Fibroblast of villous mesenchyme (primary cell): Measurements from ENCODE around the gene ATP2A2. TPM values are rescaled to one million over a fixed set of nuclear protein-coding genes. Genes with fewer than 3 reads are reported as not detected.
A peak's percentile ranks its signal among the peaks of the same experiment; 100 is the strongest.
"Not testable (repeated sequence)": the region's sequence is repeated elsewhere in the genome, so short reads cannot be mapped to it uniquely, and the experiment has no call there.

Experiments
- DNase-seq: peaks from one replicate; pipeline ENCODE4 v3.0.0-alpha.2; 2010; ENCODE audit warnings: low read depth
- H3K4me3 ChIP-seq: 2 replicates; pipeline ENCODE4 v1.5.1; 2011; ENCODE audit warnings: low read depth, mild to moderate bottlenecking, low read length
- CTCF ChIP-seq: IDR thresholded peaks from 2 replicates; pipeline ENCODE4 v1.5.1; 2012; ENCODE audit warnings: low read depth, mild to moderate bottlenecking, low read length; ENCODE audit not compliant: insufficient read depth
- total RNA-seq: library from RNA; depleted of rRNA; stranded (reverse); fragments of >200 nt; gene quantifications from 2 replicates; pipeline ENCODE4 v1.2.3, GENCODE V29; 2012

The ATP2A2 gene
- total RNA-seq, 1 donor, result 247 TPM

- DNase-seq, result no peak
- no peak overlapping the region for H3K4me3 ChIP-seq
- no peak for TF ChIP-seq CTCF
These were observed 31.3 kb upstream of the ATP2A2 start for GRCh38 chr12:110249716-110250225.

- no peak overlapping the region for H3K4me3 ChIP-seq
- no peak for DNase-seq
- TF ChIP-seq CTCF, result no peak
These were observed 29.7 kb upstream of the ATP2A2 start for GRCh38 chr12:110251381-110251780.

GRCh38 chr12:110252716-110253115 lies 28.3 kb upstream of the ATP2A2 start:
- H3K4me3 ChIP-seq, result no peak overlapping the region
- TF ChIP-seq CTCF, result no peak
- DNase-seq, result no peak

GRCh38 chr12:110253176-110253575 lies 27.9 kb upstream of the ATP2A2 start:
- DNase-seq, result peak; percentile 84
- TF ChIP-seq CTCF, result no peak
- H3K4me3 ChIP-seq, result no peak overlapping the region

GRCh38 chr12:110254971-110255540 lies 26.0 kb upstream of the ATP2A2 start:
- H3K4me3 ChIP-seq, result no peak overlapping the region
- TF ChIP-seq CTCF, result no peak
- no peak for DNase-seq

- not testable (repeated sequence) for H3K4me3 ChIP-seq, DNase-seq
These were observed 25.1 kb upstream of the ATP2A2 start for GRCh38 chr12:110255890-110256456.

- no peak overlapping the region for H3K4me3 ChIP-seq
- peak; percentile 65 for DNase-seq
- no peak for TF ChIP-seq CTCF
These were observed 24.1 kb upstream of the ATP2A2 start for GRCh38 chr12:110256780-110257431.
